Mesothelial cell of epicardium (in vitro differentiated cells): ENCODE data around the gene CRELD1. TPM values are rescaled to one million over a fixed set of nuclear protein-coding genes. Genes with fewer than 3 reads are reported as not detected.

ENCODE experiments used
- DNase-seq, 2 experiments: peaks; one replicate each; pipeline ENCODE4 v3.0.0; 2021; ENCODE audit warnings: low spot score in 2 of 2; ENCODE audit not compliant: unreplicated experiment in 2 of 2
- H3K27ac Mint-ChIP-seq: 2 replicates; pipeline ENCODE4 v1.8.0; 2021; ENCODE audit warnings: mixed read lengths
- H3K27me3 Mint-ChIP-seq: 2 replicates; pipeline ENCODE4 v1.8.0; 2021; ENCODE audit warnings: low read depth, mixed read lengths
- H3K36me3 Mint-ChIP-seq: 2 replicates; pipeline ENCODE4 v1.8.0; 2021; ENCODE audit warnings: mixed read lengths
- H3K4me1 Mint-ChIP-seq: 2 replicates; pipeline ENCODE4 v1.8.0; 2021; ENCODE audit warnings: mixed read lengths
- H3K4me3 Mint-ChIP-seq: 2 replicates; pipeline ENCODE4 v1.8.0; 2021; ENCODE audit warnings: mild to moderate bottlenecking, moderate library complexity, mixed read lengths
- H3K9me3 Mint-ChIP-seq: 2 replicates; pipeline ENCODE4 v1.8.0; 2021; ENCODE audit warnings: mixed read lengths
- CTCF ChIP-seq: fragments of 200-600 bp; sonication (generic); IDR thresholded peaks from one replicate; pipeline ENCODE4 v1.5.0; 2021; ENCODE audit warnings: antibody characterized with exemption; ENCODE audit not compliant: unreplicated experiment
- total RNA-seq: library from RNA; stranded (reverse); gene quantifications from 3 replicates; pipeline ENCODE4 v1.2.1, GENCODE V29; 2021

The CRELD1 gene
- total RNA-seq, 1 donor from 2014 or later: 39.8 TPM

- TF ChIP-seq CTCF: no peak
- H3K36me3 Mint-ChIP-seq: peaks cover 27% of the 10 kb centered on the region
- no peaks in the 10 kb centered on the region for H3K27me3 Mint-ChIP-seq
- H3K9me3 Mint-ChIP-seq: no peaks in the 10 kb centered on the region
- H3K4me1 Mint-ChIP-seq: no peaks in the 10 kb centered on the region
- no peak for DNase-seq
- H3K4me3 Mint-ChIP-seq: no peak overlapping the region
- no peak overlapping the region for H3K27ac Mint-ChIP-seq
Observed at GRCh38 chr3:9940746-9941145, 7.1 kb downstream of the CRELD1 start.

GRCh38 chr3:9942164-9942563 is 8.5 kb downstream of the CRELD1 start:
- peaks cover 3% of the 10 kb centered on the region for H3K4me1 Mint-ChIP-seq
- H3K27ac Mint-ChIP-seq: no peak overlapping the region
- H3K36me3 Mint-ChIP-seq: peaks cover 17% of the 10 kb centered on the region
- no peaks in the 10 kb centered on the region for H3K9me3 Mint-ChIP-seq
- no peak for TF ChIP-seq CTCF
- H3K4me3 Mint-ChIP-seq: no peak overlapping the region
- DNase-seq: no peak
- no peaks in the 10 kb centered on the region for H3K27me3 Mint-ChIP-seq

GRCh38 chr3:9942934-9943690 is 9.5 kb downstream of the CRELD1 start:
- no peak for DNase-seq
- TF ChIP-seq CTCF: no peak
- Mint-ChIP-seq H3K9me3 (no peaks in the 10 kb centered on the region), H3K4me3 (no peak overlapping the region), H3K4me1 (peaks cover 5% of the 10 kb centered on the region), H3K36me3 (peaks cover 12% of the 10 kb centered on the region), H3K27me3 (no peaks in the 10 kb centered on the region), H3K27ac (no peak overlapping the region)

- Mint-ChIP-seq H3K27me3 (no peaks in the 10 kb centered on the region), H3K4me3 (no peak overlapping the region), H3K27ac (no peak overlapping the region), H3K36me3 (peaks cover 10% of the 10 kb centered on the region), H3K9me3 (no peaks in the 10 kb centered on the region), H3K4me1 (peaks cover 5% of the 10 kb centered on the region)
- no peak for TF ChIP-seq CTCF
- DNase-seq: no peak
Observed at GRCh38 chr3:9944271-9944670, 10.6 kb downstream of the CRELD1 start.

GRCh38 chr3:9945358-9945757 is 11.7 kb downstream of the CRELD1 start:
- Mint-ChIP-seq H3K36me3 (peaks cover 8% of the 10 kb centered on the region), H3K27me3 (no peaks in the 10 kb centered on the region), H3K9me3 (no peaks in the 10 kb centered on the region), H3K27ac (no peak overlapping the region), H3K4me1 (peaks cover 5% of the 10 kb centered on the region), H3K4me3 (peak overlapping the region; percentile 39)
- no peak for DNase-seq
- TF ChIP-seq CTCF: no peak
